Immature natural killer cell (primary cell): Measurements from ENCODE around the gene YTHDC1. TPM values are rescaled to one million over a fixed set of nuclear protein-coding genes. Genes with fewer than 3 reads are reported as not detected.
"Not testable (repeated sequence)": the region's sequence is repeated elsewhere in the genome, so short reads cannot be mapped to it uniquely, and the experiment has no call there.

Experiments
- DNase-seq, 3 donors: peaks; one replicate each; pipeline ENCODE4 v3.0.0; 2022; ENCODE audit warnings: mixed read lengths in 1 of 3
- H3K27ac Mint-ChIP-seq, 6 donors: one replicate each; pipeline ENCODE4 v1.8.0; 2020; ENCODE audit warnings: mixed read lengths in 6 of 6, mild to moderate bottlenecking in 5 of 6, inconsistent platforms in 4 of 6, moderate library complexity in 3 of 6
- H3K27me3 Mint-ChIP-seq, 3 donors: one replicate each; pipeline ENCODE4 v1.8.0; 2020 to 2021; ENCODE audit warnings: low read depth in 3 of 3, mild to moderate bottlenecking in 3 of 3, mixed read lengths in 3 of 3, moderate library complexity in 3 of 3, inconsistent platforms in 1 of 3
- H3K36me3 Mint-ChIP-seq, 3 donors: one replicate each; pipeline ENCODE4 v1.8.0; 2020; ENCODE audit warnings: mixed read lengths in 3 of 3, inconsistent platforms in 2 of 3, mild to moderate bottlenecking in 2 of 3
- H3K4me1 Mint-ChIP-seq, 2 donors: one replicate each; pipeline ENCODE4 v1.8.0; 2020; ENCODE audit warnings: inconsistent platforms in 2 of 2, mild to moderate bottlenecking in 2 of 2, mixed read lengths in 2 of 2, moderate library complexity in 1 of 2
- H3K4me3 Mint-ChIP-seq, 5 donors: one replicate each; pipeline ENCODE4 v1.8.0; 2020; ENCODE audit warnings: mild to moderate bottlenecking in 5 of 5, mixed read lengths in 5 of 5, inconsistent platforms in 3 of 5, moderate library complexity in 3 of 5
- H3K9me3 Mint-ChIP-seq, 6 donors: one replicate each; pipeline ENCODE4 v1.8.0; 2020; ENCODE audit warnings: mild to moderate bottlenecking in 6 of 6, mixed read lengths in 6 of 6, inconsistent platforms in 4 of 6, moderate library complexity in 3 of 6
- polyA plus RNA-seq, 3 donors: library from polyadenylated mRNA; unstranded; fragments of 300-500 nt; fragmentation: Illumina TruSeq; gene quantifications; one replicate each; pipeline ENCODE4 v1.2.3, GENCODE V29; 2021

YTHDC1 gene
- polyA plus RNA-seq, 3 donors from 2014 or later = 4.9 to 53.9 (median 24.1) TPM

DNA sequence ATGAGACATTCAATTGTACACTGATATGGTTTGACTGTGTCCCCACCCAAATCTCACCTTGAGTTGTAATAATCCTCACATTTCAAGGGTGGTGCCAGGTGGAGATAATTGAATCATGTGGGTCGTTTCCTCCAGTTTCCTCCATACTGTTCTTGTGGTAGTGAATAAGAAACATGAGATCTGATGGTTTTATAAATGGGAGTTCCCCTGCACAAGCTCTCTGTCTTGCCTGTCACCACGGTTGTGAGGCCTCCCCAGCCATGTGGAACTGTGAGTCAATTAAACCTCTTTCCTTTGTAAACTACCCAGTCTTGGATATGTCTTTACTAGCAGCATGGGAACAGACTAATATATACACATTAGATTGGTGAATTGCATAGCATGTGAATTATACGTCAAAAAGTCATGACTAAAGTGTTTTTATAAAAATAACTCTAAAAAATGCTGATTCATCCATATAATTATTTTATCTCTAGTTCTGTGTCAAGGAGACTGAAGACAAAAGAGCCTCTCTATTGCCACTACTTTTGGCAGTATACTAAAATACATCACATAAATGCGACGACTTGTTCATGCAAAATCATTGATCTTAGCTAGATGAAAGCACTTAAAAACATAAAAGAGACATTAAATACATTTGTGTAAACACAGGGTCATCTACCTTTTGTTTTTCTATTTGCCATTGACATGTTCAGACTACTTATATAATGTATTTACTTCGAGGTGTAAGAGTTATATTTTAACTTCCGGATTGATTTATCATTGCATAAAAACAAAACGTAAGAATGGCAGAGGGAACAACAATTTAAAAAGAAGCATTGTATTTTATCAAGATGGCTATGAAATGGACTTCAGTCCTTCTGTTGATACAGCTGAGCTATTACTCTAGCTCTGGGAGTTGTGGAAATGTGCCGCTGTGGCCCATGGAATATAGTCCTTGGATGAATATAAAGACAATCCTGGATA lies 50.1 kb downstream of the YTHDC1 start:
- Mint-ChIP-seq H3K36me3 (peaks cover 0 to 4% (median 0%) of the 10 kb centered on the region in 3 donors), H3K4me1 (no peaks in the 10 kb centered on the region), H3K27me3 (peaks cover 0 to 7% (median 2%) of the 10 kb centered on the region in 3 donors), H3K4me3 (no peak overlapping the region), H3K9me3 (peaks cover 0 to 4% (median 0%) of the 10 kb centered on the region in 6 donors), H3K27ac (no peak overlapping the region)
- no peak for DNase-seq

GRCh38 chr4:68297137-68297536 lies 52.8 kb downstream of the YTHDC1 start:
- Mint-ChIP-seq H3K9me3 (peaks cover 0 to 4% (median 0%) of the 10 kb centered on the region in 6 donors), H3K27ac (no peak overlapping the region), H3K36me3 (peaks cover 0 to 4% (median 0%) of the 10 kb centered on the region in 3 donors), H3K27me3 (peaks cover 0 to 9% (median 4%) of the 10 kb centered on the region in 3 donors), H3K4me3 (no peak overlapping the region), H3K4me1 (no peaks in the 10 kb centered on the region)
- no peak for DNase-seq

DNA sequence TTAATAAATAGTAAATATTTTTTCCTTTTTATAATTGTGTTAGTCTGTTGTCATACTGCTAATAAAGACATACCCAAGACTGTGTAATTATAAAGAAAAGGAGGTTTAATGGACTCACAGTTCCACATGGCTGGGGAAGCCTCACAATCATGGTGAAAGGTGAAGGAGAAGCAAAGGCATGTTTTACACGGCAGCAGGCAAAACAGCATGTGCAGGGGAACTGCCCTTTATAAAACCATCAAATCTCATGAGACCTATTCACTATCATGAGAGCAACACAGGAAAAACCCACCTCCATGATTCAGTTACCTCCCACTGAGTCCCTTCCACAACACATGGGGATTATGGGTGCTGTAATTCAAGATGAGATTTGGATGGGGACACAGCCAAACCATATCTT lies 58.6 kb downstream of the YTHDC1 start:
- no peak overlapping the region for H3K27ac Mint-ChIP-seq
- H3K9me3 Mint-ChIP-seq = no peaks in the 10 kb centered on the region
- H3K4me3 Mint-ChIP-seq = no peak overlapping the region
- no peaks in the 10 kb centered on the region for H3K4me1 Mint-ChIP-seq
- H3K27me3 Mint-ChIP-seq = peaks cover 0 to 14% (median 3%) of the 10 kb centered on the region in 3 donors
- DNase-seq = no peak
- peaks cover 0 to 4% (median 4%) of the 10 kb centered on the region in 3 donors for H3K36me3 Mint-ChIP-seq

DNA sequence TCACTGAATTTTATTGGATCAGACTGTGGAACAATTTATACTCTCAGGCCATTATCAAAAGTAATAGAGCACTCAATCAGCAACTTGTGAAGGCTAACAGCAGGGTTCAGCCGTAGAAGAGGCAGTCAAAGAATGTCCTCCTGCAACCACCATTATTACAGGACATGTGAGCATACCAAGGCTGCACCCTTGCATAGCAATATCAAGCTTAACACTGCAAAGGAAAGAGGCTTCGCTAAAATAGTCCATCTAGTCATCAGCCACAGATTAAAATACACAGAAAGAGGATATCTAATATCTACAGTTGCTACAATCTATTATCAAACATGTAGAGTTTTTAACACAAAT lies 61.5 kb downstream of the YTHDC1 start:
- Mint-ChIP-seq H3K36me3 (peaks cover 0 to 4% (median 0%) of the 10 kb centered on the region in 3 donors), H3K9me3 (no peaks in the 10 kb centered on the region), H3K27me3 (peaks cover 0 to 9% (median 1%) of the 10 kb centered on the region in 3 donors), H3K27ac (no peak overlapping the region), H3K4me1 (no peaks in the 10 kb centered on the region), H3K4me3 (no peak overlapping the region)
- DNase-seq = no peak

DNA sequence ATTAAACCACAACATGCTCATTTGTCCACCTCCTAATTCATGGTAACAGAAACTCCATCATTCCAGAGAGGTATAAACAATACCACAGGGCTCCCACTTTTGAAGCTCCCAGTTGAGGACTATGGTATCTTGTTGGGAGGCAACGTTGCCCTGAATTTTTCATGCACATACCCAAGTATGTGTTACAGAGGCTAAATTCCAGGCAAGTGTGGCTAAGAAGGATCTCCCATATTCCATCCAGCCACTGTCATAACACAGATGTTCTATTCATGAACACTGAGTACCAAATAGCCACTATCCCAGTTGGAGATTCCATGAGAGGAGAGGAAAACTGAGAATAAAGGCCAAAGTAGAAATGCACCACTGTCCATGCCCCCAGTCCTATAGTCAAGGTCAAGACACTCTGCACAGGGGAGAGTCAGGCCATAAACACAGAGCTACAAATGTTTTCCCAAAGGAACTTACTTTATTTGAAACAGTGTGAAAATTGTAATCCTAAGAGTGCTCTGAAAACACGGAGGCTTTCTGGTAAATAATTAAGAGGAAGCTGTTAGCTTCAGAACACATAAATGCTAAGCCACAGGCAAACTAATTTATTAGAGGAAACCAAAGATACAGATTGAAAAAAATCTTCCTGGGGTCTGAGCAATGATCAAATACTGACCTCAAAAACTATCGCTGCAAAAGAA lies 62.0 kb downstream of the YTHDC1 start:
- no peak overlapping the region for H3K4me3 Mint-ChIP-seq
- no peak for DNase-seq
- peaks cover 0 to 8% (median 1%) of the 10 kb centered on the region in 3 donors for H3K27me3 Mint-ChIP-seq
- no peak overlapping the region for H3K27ac Mint-ChIP-seq
- no peaks in the 10 kb centered on the region for H3K4me1 Mint-ChIP-seq
- peaks cover 0 to 4% (median 0%) of the 10 kb centered on the region in 3 donors for H3K36me3 Mint-ChIP-seq
- H3K9me3 Mint-ChIP-seq = no peaks in the 10 kb centered on the region

DNA sequence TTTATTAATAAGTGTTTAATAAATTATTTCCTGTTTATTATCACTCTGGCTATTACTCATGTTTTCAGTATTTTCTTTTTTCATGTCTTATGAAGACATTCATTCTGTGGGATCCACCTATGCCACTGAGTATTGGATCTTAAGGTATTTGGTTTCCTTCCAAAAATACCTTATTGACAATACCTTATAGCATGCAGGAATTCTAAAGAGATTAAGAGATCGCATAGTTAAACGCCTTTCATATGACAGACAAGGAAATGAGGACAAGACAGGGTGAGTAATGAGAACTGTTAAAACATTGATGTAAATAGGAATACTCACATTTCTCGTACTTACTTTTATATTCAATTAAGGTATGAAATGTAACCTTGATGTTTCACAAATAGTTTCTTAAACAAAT lies 66.2 kb downstream of the YTHDC1 start:
- H3K4me1 Mint-ChIP-seq = no peaks in the 10 kb centered on the region

GRCh38 chr4:68283095-68283494 lies 66.8 kb downstream of the YTHDC1 start:
- Mint-ChIP-seq H3K4me3 (no peak overlapping the region), H3K27me3 (peaks cover 0 to 1% (median 0%) of the 10 kb centered on the region in 3 donors), H3K27ac (no peak overlapping the region), H3K4me1 (no peaks in the 10 kb centered on the region), H3K36me3 (no peaks in the 10 kb centered on the region), H3K9me3 (no peaks in the 10 kb centered on the region)
- DNase-seq = no peak

More for the DNA sequence above, 66.2 kb downstream of the YTHDC1 start:
- H3K36me3 Mint-ChIP-seq = no peaks in the 10 kb centered on the region
- no peaks in the 10 kb centered on the region for H3K9me3 Mint-ChIP-seq
- H3K27ac Mint-ChIP-seq = no peak overlapping the region
- no peak overlapping the region for H3K4me3 Mint-ChIP-seq
- H3K27me3 Mint-ChIP-seq = no peaks in the 10 kb centered on the region
- DNase-seq = no peak

GRCh38 chr4:68281796-68282740 lies 67.8 kb downstream of the YTHDC1 start:
- not testable (repeated sequence) for H3K27me3 Mint-ChIP-seq, H3K4me1 Mint-ChIP-seq, H3K36me3 Mint-ChIP-seq, DNase-seq, H3K9me3 Mint-ChIP-seq, H3K4me3 Mint-ChIP-seq, H3K27ac Mint-ChIP-seq

DNA sequence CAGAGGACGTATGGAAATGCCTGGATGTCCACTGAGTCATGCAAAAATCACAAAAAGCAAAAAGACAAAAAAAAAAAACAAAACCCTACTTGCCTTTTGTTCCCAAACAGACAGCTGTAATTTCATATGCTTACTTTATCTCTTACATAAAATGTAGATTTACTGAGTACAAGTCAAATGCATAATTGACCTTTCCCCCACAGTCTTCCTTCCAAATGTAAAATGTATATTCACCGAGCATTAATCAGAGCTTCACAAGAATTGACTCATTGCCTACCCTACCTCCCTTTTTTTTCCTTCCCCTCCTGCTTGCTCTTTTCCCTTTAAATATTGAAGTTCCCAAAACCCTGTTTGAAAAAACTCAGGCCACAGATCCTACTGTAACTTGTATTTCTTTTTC lies 71.9 kb downstream of the YTHDC1 start:
- Mint-ChIP-seq H3K27ac (no peak overlapping the region), H3K9me3 (no peaks in the 10 kb centered on the region), H3K4me1 (no peaks in the 10 kb centered on the region), H3K4me3 (no peak overlapping the region), H3K27me3 (peaks cover 0 to 7% (median 1%) of the 10 kb centered on the region in 3 donors), H3K36me3 (no peaks in the 10 kb centered on the region)
- DNase-seq = no peak

DNA sequence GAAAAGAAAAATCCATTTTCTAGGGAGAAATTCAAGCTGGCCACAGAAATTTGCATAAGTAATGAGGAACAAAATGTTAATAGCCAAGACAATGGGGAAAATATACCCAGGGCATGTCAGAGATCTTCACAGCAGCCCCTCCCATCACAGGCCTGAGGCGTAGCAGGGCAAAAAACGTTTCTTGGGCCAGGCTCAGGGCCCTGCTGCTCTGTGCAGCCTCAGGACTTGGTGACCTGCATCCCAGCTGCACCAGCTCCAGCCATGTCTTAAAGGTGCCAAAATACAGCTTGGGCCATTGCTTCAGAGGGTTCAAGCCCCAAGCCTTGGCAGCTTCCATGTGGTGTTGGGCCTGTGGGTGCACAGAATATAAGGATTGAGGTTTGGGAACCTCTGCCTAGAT lies 72.3 kb downstream of the YTHDC1 start:
- no peak overlapping the region for H3K4me3 Mint-ChIP-seq
- H3K9me3 Mint-ChIP-seq = no peaks in the 10 kb centered on the region
- H3K36me3 Mint-ChIP-seq = no peaks in the 10 kb centered on the region
- H3K27ac Mint-ChIP-seq = no peak overlapping the region
- no peaks in the 10 kb centered on the region for H3K4me1 Mint-ChIP-seq
- no peak for DNase-seq
- peaks cover 0 to 7% (median 1%) of the 10 kb centered on the region in 3 donors for H3K27me3 Mint-ChIP-seq

- H3K9me3 Mint-ChIP-seq = no peaks in the 10 kb centered on the region
- peaks cover 1 to 11% of the 10 kb centered on the region in 2 donors for H3K4me1 Mint-ChIP-seq
- H3K36me3 Mint-ChIP-seq = no peaks in the 10 kb centered on the region
- peaks cover 0 to 7% (median 0%) of the 10 kb centered on the region in 3 donors for H3K27me3 Mint-ChIP-seq
- DNase-seq = no peak
- peak overlapping the region in 1 of 6 donors; percentile 9 for H3K27ac Mint-ChIP-seq
- H3K4me3 Mint-ChIP-seq = no peak overlapping the region
Observed at GRCh38 chr4:68272860-68273259, 77.0 kb downstream of the YTHDC1 start.

GRCh38 chr4:68272380-68272779 lies 77.5 kb downstream of the YTHDC1 start:
- no peak for DNase-seq
- H3K27ac Mint-ChIP-seq = no peak overlapping the region

GRCh38 chr4:68271851-68272357 lies 78.0 kb downstream of the YTHDC1 start:
- peak overlapping the region in 2 of 5 donors; percentile 0 to 54 for H3K4me3 Mint-ChIP-seq
- H3K9me3 Mint-ChIP-seq = no peaks in the 10 kb centered on the region
- no peaks in the 10 kb centered on the region for H3K36me3 Mint-ChIP-seq
- H3K4me1 Mint-ChIP-seq = peaks cover 11 to 20% of the 10 kb centered on the region in 2 donors
- H3K27ac Mint-ChIP-seq = no peak overlapping the region
- DNase-seq = peak; percentile 47 to 50 (median 49)
- peaks cover 0 to 7% (median 0%) of the 10 kb centered on the region in 3 donors for H3K27me3 Mint-ChIP-seq

More at GRCh38 chr4:68272380-68272779, 77.5 kb downstream of the YTHDC1 start:
- no peaks in the 10 kb centered on the region for H3K36me3 Mint-ChIP-seq
- no peaks in the 10 kb centered on the region for H3K9me3 Mint-ChIP-seq
- H3K4me3 Mint-ChIP-seq = no peak overlapping the region
- peaks cover 6 to 15% of the 10 kb centered on the region in 2 donors for H3K4me1 Mint-ChIP-seq
- peaks cover 0 to 7% (median 0%) of the 10 kb centered on the region in 3 donors for H3K27me3 Mint-ChIP-seq
